RWPE2 (cell line): ENCODE data around the gene ARL14.
A peak's percentile ranks its signal among the peaks of the same experiment; 100 is the strongest.

Experiments used
- ATAC-seq: fragments of 200-7000 bp; cut with Tn5 transposase; 3 replicates; pipeline ENCODE4 v1.9.1; 2021; ENCODE audit warnings: low read depth
- DNase-seq: peaks from one replicate; pipeline ENCODE4 v3.0.0-alpha.2; 2020; ENCODE audit warnings: low spot score
- H3K27ac ChIP-seq: fragments of 450-650 bp; 2 replicates; pipeline ENCODE4 v1.5.1; 2017; ENCODE audit warnings: mild to moderate bottlenecking; ENCODE audit not compliant: poor library complexity, severe bottlenecking
- H3K27me3 ChIP-seq: fragments of 250-450 bp; sonication (Bioruptor Pico); 2 replicates; pipeline ENCODE4 v1.5.1; 2021; ENCODE audit warnings: mild to moderate bottlenecking, moderate library complexity; ENCODE audit not compliant: insufficient read depth, poor library complexity, severe bottlenecking
- H3K36me3 ChIP-seq: fragments of 250-450 bp; sonication (Bioruptor Pico); 2 replicates; pipeline ENCODE4 v1.5.1; 2020; ENCODE audit warnings: low read depth, mild to moderate bottlenecking, moderate library complexity
- H3K4me1 ChIP-seq: fragments of 250-450 bp; sonication (Bioruptor Pico); 2 replicates; pipeline ENCODE4 v1.5.1; 2021; ENCODE audit warnings: mild to moderate bottlenecking, moderate library complexity; ENCODE audit not compliant: insufficient read depth, poor library complexity, severe bottlenecking
- H3K4me3 ChIP-seq: fragments of 250-450 bp; sonication (Bioruptor Pico); 2 replicates; pipeline ENCODE4 v1.5.1; 2021; ENCODE audit warnings: mild to moderate bottlenecking, moderate library complexity; ENCODE audit not compliant: severe bottlenecking
- H3K9me3 ChIP-seq: fragments of 250-450 bp; sonication (Bioruptor Pico); 2 replicates; pipeline ENCODE4 v1.5.1; 2021; ENCODE audit warnings: mild to moderate bottlenecking, moderate library complexity; ENCODE audit not compliant: severe bottlenecking
- CTCF ChIP-seq: fragments of 450-650 bp; IDR thresholded peaks from one replicate; pipeline ENCODE4 v1.5.1; 2017; ENCODE audit warnings: mild to moderate bottlenecking, moderate library complexity; ENCODE audit not compliant: poor library complexity, severe bottlenecking

Gene ARL14

GRCh38 chr3:160671995-160672394, 5.0 kb upstream of the ARL14 start:
- H3K9me3 ChIP-seq = no peaks in the 10 kb centered on the region
- H3K4me3 ChIP-seq = no peak overlapping the region
- H3K36me3 ChIP-seq = no peaks in the 10 kb centered on the region
- DNase-seq (no peak), ATAC-seq (no peak)
- H3K27ac ChIP-seq = no peak overlapping the region
- peaks cover 30% of the 10 kb centered on the region for H3K4me1 ChIP-seq
- H3K27me3 ChIP-seq = no peaks in the 10 kb centered on the region
- TF ChIP-seq CTCF = no peak

GRCh38 chr3:160673188-160673587, 3.8 kb upstream of the ARL14 start:
- Histone ChIP-seq H3K4me1 (peaks cover 32% of the 10 kb centered on the region), H3K36me3 (no peaks in the 10 kb centered on the region), H3K27ac (no peak overlapping the region), H3K4me3 (no peak overlapping the region), H3K9me3 (no peaks in the 10 kb centered on the region), H3K27me3 (no peaks in the 10 kb centered on the region)
- DNase-seq = no peak
- TF ChIP-seq CTCF = no peak
- no peak for ATAC-seq

- H3K36me3 ChIP-seq = no peaks in the 10 kb centered on the region
- H3K4me1 ChIP-seq = peaks cover 36% of the 10 kb centered on the region
- H3K27me3 ChIP-seq = no peaks in the 10 kb centered on the region
- DNase-seq (no peak), ATAC-seq (no peak)
- peak overlapping the region; percentile 93 for H3K27ac ChIP-seq
- H3K4me3 ChIP-seq = no peak overlapping the region
- no peaks in the 10 kb centered on the region for H3K9me3 ChIP-seq
- no peak for TF ChIP-seq CTCF
These were observed 1.3 kb upstream of the ARL14 start for GRCh38 chr3:160675566-160676124.

- H3K4me3 ChIP-seq = no peak overlapping the region
- H3K36me3 ChIP-seq = no peaks in the 10 kb centered on the region
- peak overlapping the region; percentile 93 for H3K27ac ChIP-seq
- no peak for TF ChIP-seq CTCF
- H3K4me1 ChIP-seq = peaks cover 34% of the 10 kb centered on the region
- peak; percentile 21; the same call in 1 of the 3 replicates for ATAC-seq
- no peaks in the 10 kb centered on the region for H3K9me3 ChIP-seq
- no peaks in the 10 kb centered on the region for H3K27me3 ChIP-seq
- DNase-seq = no peak
These were observed 510 bp downstream of the ARL14 start for GRCh38 chr3:160677459-160677881.

- Histone ChIP-seq H3K4me3 (no peak overlapping the region), H3K36me3 (no peaks in the 10 kb centered on the region), H3K27me3 (no peaks in the 10 kb centered on the region), H3K4me1 (peaks cover 34% of the 10 kb centered on the region), H3K27ac (peak overlapping the region; percentile 93), H3K9me3 (no peaks in the 10 kb centered on the region)
- TF ChIP-seq CTCF = no peak
- no peak for ATAC-seq
- no peak for DNase-seq
These were observed 1.4 kb downstream of the ARL14 start for GRCh38 chr3:160678292-160678842.
